Prostate gland (tissue), 2 donors: ENCODE data around the gene GSS.

ENCODE experiments used
- POLR2A ChIP-seq: fragments of 450-650 bp; IDR thresholded peaks from one replicate; pipeline ENCODE4 v1.6.1; 2016; ENCODE audit warnings: antibody characterized with exemption, mild to moderate bottlenecking
- POLR2AphosphoS5 ChIP-seq: sonication (generic); formaldehyde crosslinking; IDR thresholded peaks from one replicate; pipeline ENCODE4 v1.6.1; 2017; ENCODE audit warnings: antibody characterized with exemption
- TF ChIP-seq, protein P1 (sequence below), 4 experiments: fragments of 200-600 bp in 2 of 4; fragments of 450-650 bp in 2 of 4; sonication (generic) in 2 of 4; IDR thresholded peaks; 1 replicate in 3 of 4; 2 replicates in 1 of 4; pipeline ENCODE4 v1.5.1; 2016 to 2019; ENCODE audit warnings: antibody characterized with exemption in 4 of 4, mild to moderate bottlenecking in 2 of 4, moderate library complexity in 2 of 4

DNA sequence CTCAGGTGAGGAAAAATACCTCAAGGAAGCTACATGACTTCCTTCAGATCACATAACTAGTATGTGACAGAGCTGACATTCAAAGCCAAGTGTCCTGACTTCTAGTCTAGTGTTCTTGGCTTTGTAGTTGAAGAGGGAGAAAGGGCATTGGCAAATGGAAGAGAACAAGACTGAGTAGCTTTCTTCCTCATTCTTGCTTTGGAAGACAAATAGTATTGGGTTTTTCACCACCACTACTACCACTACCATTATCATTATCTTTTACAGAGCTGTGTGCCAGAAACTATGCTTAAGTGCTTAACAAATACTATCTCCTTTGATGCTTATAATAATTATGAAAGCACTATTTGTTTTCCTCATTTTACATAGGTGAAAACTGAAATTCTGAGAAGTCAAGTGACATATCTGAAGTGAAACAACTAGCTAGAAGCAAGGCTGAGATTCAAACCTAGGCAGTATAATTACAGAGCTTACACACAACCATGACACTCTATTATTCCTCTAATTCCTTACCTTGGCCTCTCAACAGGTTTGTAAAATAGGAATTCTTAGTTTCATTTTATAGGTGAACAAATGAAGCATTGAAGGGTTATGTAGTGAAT is 72.4 kb downstream of the GSS start:
- TF ChIP-seq, protein P1, sequence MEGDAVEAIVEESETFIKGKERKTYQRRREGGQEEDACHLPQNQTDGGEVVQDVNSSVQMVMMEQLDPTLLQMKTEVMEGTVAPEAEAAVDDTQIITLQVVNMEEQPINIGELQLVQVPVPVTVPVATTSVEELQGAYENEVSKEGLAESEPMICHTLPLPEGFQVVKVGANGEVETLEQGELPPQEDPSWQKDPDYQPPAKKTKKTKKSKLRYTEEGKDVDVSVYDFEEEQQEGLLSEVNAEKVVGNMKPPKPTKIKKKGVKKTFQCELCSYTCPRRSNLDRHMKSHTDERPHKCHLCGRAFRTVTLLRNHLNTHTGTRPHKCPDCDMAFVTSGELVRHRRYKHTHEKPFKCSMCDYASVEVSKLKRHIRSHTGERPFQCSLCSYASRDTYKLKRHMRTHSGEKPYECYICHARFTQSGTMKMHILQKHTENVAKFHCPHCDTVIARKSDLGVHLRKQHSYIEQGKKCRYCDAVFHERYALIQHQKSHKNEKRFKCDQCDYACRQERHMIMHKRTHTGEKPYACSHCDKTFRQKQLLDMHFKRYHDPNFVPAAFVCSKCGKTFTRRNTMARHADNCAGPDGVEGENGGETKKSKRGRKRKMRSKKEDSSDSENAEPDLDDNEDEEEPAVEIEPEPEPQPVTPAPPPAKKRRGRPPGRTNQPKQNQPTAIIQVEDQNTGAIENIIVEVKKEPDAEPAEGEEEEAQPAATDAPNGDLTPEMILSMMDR (IDR thresholded peaks at IDR 0.05), result no peak
- TF ChIP-seq POLR2AphosphoS5 (no peak), POLR2A (no peak)
